ENCODE measurements around the gene GTF2A1L. TPM values are rescaled to one million over a fixed set of nuclear protein-coding genes. Genes with fewer than 3 reads are reported as not detected.

Gene GTF2A1L
- total and polyA plus RNA-seq, 8 donors = 0.34 to 0.98 (median 0.68) TPM; not detected in 3

GRCh38 chr2:48715042-48715899 is 97.6 kb downstream of the GTF2A1L start:
- Histone ChIP-seq H3K4me3 (no peak overlapping the region), H3K4me1 (peaks cover 0 to 30% of the 10 kb centered on the region in 2 donors), H3K36me3 (no peaks in the 10 kb centered on the region), H3K9me3 (no peaks in the 10 kb centered on the region), H3K27ac (peak overlapping the region in 1 of 2 donors; percentile 37), H3K27me3 (no peaks in the 10 kb centered on the region)
- DNase-seq = peak in 3 of 4 donors; percentile 49 to 71 (median 54)
- peak; percentile 11 for ATAC-seq
- intact Hi-C loops (cut with DNase I) = no loop called here
- TF ChIP-seq CTCF (IDR thresholded peaks at IDR 0.05) = no peak

- H3K36me3 ChIP-seq = no peaks in the 10 kb centered on the region
- no peak overlapping the region for H3K4me3 ChIP-seq
- H3K27me3 ChIP-seq = no peaks in the 10 kb centered on the region
- no peaks in the 10 kb centered on the region for H3K9me3 ChIP-seq
- no peak overlapping the region for H3K27ac ChIP-seq
- TF ChIP-seq CTCF (IDR thresholded peaks at IDR 0.05) = no peak
- no peak for ATAC-seq
- DNase-seq = peak in 1 of 4 donors; percentile 72
- intact Hi-C loops (cut with DNase I) = no loop called here
- peaks cover 0 to 33% of the 10 kb centered on the region in 2 donors for H3K4me1 ChIP-seq
These were observed 98.3 kb downstream of the GTF2A1L start for GRCh38 chr2:48715956-48716355.

DNA sequence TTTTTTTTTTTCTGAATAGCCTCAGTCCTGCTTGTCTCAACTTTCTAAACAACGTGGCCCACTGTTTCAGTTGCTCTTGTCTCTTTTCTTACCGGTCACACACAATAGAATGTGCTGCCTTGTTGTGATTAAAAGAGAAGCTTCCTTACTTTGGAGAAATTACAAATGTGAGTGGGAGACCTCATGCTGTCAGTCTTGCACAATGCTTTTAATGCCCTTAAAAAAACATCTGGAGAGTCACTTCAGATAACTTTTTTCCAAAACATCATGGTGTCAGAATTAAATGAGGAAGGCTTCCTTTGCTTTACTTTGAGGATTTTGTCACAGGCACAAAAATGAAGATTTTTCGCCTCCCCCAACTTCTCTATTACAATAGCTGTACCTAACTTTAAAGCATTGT is 100.2 kb downstream of the GTF2A1L start:
- Histone ChIP-seq H3K4me3 (no peak overlapping the region), H3K27ac (no peak overlapping the region), H3K36me3 (no peaks in the 10 kb centered on the region), H3K9me3 (no peaks in the 10 kb centered on the region), H3K27me3 (no peaks in the 10 kb centered on the region), H3K4me1 (peaks cover 0 to 36% of the 10 kb centered on the region in 2 donors)
- DNase-seq (no peak), ATAC-seq (no peak)
- no peak for TF ChIP-seq CTCF (IDR thresholded peaks at IDR 0.05)
- intact Hi-C loops (cut with DNase I) = no loop called here

DNA sequence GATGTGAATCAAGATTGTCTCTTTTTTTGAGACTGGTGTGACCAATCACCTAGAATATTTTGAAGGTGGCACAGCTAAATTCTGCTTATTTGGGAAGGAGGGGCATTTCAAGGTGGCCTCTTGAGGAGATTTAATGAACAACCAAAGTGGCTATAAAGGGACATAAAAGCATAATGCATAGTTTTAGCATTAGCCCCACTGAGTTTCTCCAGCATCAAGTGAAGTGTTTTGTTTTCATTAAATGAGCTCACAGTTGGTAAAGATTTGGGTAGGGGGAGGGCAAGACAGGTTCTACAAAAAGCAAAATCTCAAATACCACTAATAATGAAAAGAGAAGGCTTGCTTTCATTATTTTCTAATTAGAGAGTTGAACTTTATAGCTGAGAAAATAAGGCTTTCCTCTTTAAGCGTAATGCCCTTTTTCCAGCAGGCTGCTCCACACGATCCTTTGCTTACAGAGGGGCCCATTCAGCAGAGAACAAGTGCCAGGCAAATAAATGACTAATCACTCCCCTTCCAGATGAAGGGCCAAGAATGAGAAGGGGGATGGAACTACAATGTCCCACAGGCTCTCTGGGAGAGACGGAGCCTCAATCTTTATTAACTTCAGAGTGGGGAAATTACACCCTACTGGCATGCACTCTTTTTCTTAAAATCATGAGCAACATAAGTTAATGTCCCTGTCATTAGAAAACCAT is 102.0 kb downstream of the GTF2A1L start:
- no peak for TF ChIP-seq CTCF (IDR thresholded peaks at IDR 0.05)
- Histone ChIP-seq H3K27ac (peak overlapping the region; percentile 37 to 80), H3K36me3 (no peaks in the 10 kb centered on the region), H3K4me3 (no peak overlapping the region), H3K9me3 (no peaks in the 10 kb centered on the region), H3K27me3 (no peaks in the 10 kb centered on the region), H3K4me1 (peaks cover 0 to 28% of the 10 kb centered on the region in 2 donors)
- intact Hi-C loops (cut with DNase I) = no loop called here
- ATAC-seq (peak; percentile 89), DNase-seq (peak in 1 of 4 donors; percentile 65)

DNA sequence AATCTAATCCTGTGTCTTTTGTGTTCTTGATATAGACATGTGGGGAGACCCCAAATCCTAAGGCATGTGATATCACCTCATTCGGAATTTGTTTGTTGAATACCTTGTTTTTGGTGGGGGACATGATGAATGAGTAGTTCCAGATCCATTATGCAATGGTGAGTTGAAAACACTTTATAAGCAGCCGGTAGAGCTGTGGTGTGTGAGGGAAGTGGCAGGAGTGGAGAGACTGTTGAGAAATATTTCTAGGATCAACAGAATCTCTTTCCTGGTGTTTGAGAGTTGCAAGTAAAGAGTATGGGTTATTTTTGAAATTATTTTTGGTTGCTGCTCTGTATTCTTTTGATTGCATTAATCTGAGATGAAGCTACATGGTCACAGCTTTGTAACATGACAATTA is 103.5 kb downstream of the GTF2A1L start:
- TF ChIP-seq CTCF (IDR thresholded peaks at IDR 0.05) = no peak
- H3K36me3 ChIP-seq = no peaks in the 10 kb centered on the region
- DNase-seq = no peak
- no peaks in the 10 kb centered on the region for H3K9me3 ChIP-seq
- no peaks in the 10 kb centered on the region for H3K27me3 ChIP-seq
- ATAC-seq = peak; percentile 56
- peak overlapping the region in 1 of 2 donors; percentile 80 for H3K27ac ChIP-seq
- intact Hi-C loops (cut with DNase I) = no loop called here
- no peak overlapping the region for H3K4me3 ChIP-seq
- H3K4me1 ChIP-seq = peaks cover 0 to 12% of the 10 kb centered on the region in 2 donors

All from left lung (tissue), 10 donors.